Breast epithelium (tissue), 3 donors: Measurements from ENCODE around the gene PKIG.

Experiments used
- CTCF ChIP-seq, 3 donors: fragments of 450-650 bp; IDR thresholded peaks; one replicate each; pipeline ENCODE4 v1.5.1; 2016 to 2017; ENCODE audit warnings: antibody characterized with exemption in 3 of 3, mild to moderate bottlenecking in 3 of 3, moderate library complexity in 3 of 3
- POLR2A ChIP-seq: fragments of 450-650 bp; IDR thresholded peaks from one replicate; pipeline ENCODE4 v1.6.1; 2016; ENCODE audit warnings: antibody characterized with exemption, mild to moderate bottlenecking, moderate library complexity

- TF ChIP-seq CTCF (IDR thresholded peaks at IDR 0.05) (no peak), POLR2A (no peak)
These were observed 75.5 kb downstream of the PKIG start for GRCh38 chr20:44657875-44658274.
